HG02981 (cell line): ENCODE results near the gene TRA2A.
"Not testable (repeated sequence)": the region's sequence is repeated elsewhere in the genome, so short reads cannot be mapped to it uniquely, and the experiment has no call there.

Source experiments
- ATAC-seq: cut with Tn5 transposase; IDR thresholded peaks from one replicate; pipeline ENCODE4 v1.9.1; 2021; ENCODE audit warnings: mild to moderate bottlenecking, moderate library complexity; ENCODE audit not compliant: unreplicated experiment

TRA2A gene

GRCh38 chr7:23531794-23532489 lies at the start of gene TRA2A:
Gene TRA2A (minus strand): TSS chr7:23531981. CDS start chr7:23531824, 157 bp downstream.
- ATAC-seq: peak; percentile 91

- ATAC-seq: peak; percentile 92
These were observed 38.9 kb upstream of the TRA2A start for GRCh38 chr7:23570592-23571200.

- ATAC-seq: no peak
These were observed 26.5 kb upstream of the TRA2A start for GRCh38 chr7:23558303-23558702.

- no peak for ATAC-seq
These were observed 15.9 kb upstream of the TRA2A start for GRCh38 chr7:23547662-23548061.

- peak; percentile 48 for ATAC-seq
These were observed 15.3 kb upstream of the TRA2A start for GRCh38 chr7:23546897-23547572.

GRCh38 chr7:23545493-23545892 lies 13.7 kb upstream of the TRA2A start:
- ATAC-seq: no peak

GRCh38 chr7:23544913-23545354 lies 13.2 kb upstream of the TRA2A start:
- ATAC-seq: peak; percentile 66

GRCh38 chr7:23542752-23543151 lies 11.0 kb upstream of the TRA2A start:
- ATAC-seq: no peak

- peak; percentile 55 for ATAC-seq
These were observed 7.7 kb upstream of the TRA2A start for GRCh38 chr7:23539494-23539907.

GRCh38 chr7:23538301-23538700 lies 6.5 kb upstream of the TRA2A start:
- no peak for ATAC-seq

GRCh38 chr7:23533238-23533604 lies 1.4 kb upstream of the TRA2A start:
- no peak for ATAC-seq

- no peak for ATAC-seq
These were observed 883 bp upstream of the TRA2A start for GRCh38 chr7:23532490-23533237.

GRCh38 chr7:23531050-23531793 lies 559 bp downstream of the TRA2A start:
- peak; percentile 30 for ATAC-seq

GRCh38 chr7:23530405-23530804 lies 1.4 kb downstream of the TRA2A start:
- ATAC-seq: peak; percentile 40

GRCh38 chr7:23529262-23529859 lies 2.4 kb downstream of the TRA2A start:
- no peak for ATAC-seq

GRCh38 chr7:23525611-23526010 lies 6.2 kb downstream of the TRA2A start:
- ATAC-seq: not testable (repeated sequence)

GRCh38 chr7:23524473-23524872 lies 7.3 kb downstream of the TRA2A start:
- ATAC-seq: no peak

- ATAC-seq: no peak
These were observed 8.2 kb downstream of the TRA2A start for GRCh38 chr7:23523486-23524075.

- ATAC-seq: no peak
These were observed 11.2 kb downstream of the TRA2A start for GRCh38 chr7:23520582-23520981.

GRCh38 chr7:23514755-23515154 lies 17.0 kb downstream of the TRA2A start:
- no peak for ATAC-seq
